ENCODE data around the gene SCUBE1.

SCUBE1 gene

GRCh38 chr22:43170131-43170480 lies 173.1 kb downstream of the SCUBE1 start:
- no peak for DNase-seq

DNA sequence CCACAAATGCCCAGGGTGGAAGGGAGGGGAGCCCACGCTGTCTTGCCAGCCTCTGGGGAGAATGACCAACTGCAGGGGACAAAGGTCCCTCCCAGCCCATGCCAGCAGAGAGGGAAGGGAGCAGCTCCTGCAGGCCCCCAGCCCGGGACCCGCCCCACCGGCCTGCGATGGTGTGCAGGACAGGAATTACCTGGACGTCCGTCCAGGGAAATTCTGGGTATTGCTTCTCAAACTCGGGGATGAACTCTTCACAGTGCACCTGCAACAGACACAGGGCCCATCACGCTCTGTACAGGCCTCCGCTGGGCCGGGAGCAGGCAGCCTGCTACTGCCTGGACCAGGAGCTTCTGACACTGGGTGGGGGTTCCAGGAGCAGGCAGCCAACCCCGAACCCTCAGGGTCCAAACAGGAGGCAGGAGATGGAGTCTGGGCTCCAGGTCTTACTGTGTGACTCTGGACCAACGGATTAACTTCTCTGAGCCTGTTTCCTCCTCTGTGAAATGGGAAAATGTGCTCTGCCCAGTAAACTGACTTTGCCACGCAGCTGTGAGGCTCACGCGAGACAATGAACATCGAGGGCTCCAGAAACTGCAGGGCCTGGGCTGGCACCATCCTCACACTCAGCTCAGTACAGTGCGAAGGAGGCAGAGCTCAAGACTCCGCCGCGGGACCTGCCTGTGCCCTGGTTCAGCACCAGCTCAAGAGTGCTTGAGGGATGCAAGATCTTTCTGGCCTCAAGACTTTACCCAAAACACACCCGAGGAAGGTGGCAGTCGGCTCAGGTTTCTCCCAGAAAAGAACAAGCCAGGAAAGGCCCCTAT lies 173.7 kb downstream of the SCUBE1 start:
- DNase-seq: no peak

- DNase-seq: no peak
Observed at GRCh38 chr22:43168471-43169309, 174.5 kb downstream of the SCUBE1 start.

- no peak for DNase-seq
Observed at GRCh38 chr22:43167001-43167589, 176.1 kb downstream of the SCUBE1 start.

- no peak for DNase-seq
Observed at GRCh38 chr22:43166132-43166930, 176.8 kb downstream of the SCUBE1 start.

DNA sequence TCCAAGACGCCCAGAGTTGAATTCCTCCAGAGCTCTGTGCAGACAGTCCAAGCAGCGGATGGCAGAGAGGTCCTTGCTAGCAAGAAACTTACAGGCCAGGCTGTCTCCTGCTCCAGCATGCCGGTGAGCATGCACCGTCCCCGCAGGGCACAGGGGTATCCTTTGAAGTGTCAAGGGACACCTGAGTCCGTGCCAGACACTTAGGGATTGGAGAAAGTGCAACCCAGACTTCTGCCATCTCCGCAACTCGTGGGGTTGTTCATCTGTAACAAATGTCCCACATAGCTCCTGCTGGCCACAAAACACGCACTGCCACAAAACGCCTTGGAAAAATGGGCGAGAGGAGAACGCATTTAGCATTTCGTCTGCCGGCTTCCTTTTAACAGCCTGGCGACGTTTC lies 178.5 kb downstream of the SCUBE1 start:
- no peak for DNase-seq

DNA sequence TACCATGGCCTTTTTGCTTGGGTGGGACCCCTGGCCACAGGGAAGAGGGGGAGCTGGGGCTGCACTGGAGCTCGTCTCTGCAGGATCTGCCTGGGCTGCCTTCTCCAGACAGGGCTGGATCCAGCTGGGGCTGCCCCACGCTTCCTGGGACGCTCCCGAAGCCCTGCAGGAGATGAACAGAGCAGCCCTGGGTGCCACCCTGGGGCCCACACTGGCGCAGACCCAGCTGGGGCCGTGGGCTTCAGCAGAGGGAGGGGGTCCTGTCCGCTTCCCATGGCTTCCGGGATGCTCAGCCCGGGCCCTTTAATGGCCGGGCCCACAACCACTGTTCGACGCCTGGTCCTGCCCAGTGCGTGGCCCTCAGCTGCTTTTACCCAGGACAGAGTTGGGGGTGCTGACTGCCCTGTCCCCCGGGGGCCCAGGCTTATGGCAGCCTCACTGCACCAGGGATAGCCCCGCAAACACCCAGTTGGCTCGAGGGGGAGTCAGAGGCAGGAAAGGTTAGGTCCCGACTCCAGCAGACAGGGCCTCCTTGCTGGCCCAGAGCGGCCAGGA lies 179.9 kb downstream of the SCUBE1 start:
- no peak for DNase-seq

- DNase-seq: no peak
Observed at GRCh38 chr22:43162412-43163150, 180.6 kb downstream of the SCUBE1 start.

GRCh38 chr22:43160497-43161126 lies 182.6 kb downstream of the SCUBE1 start:
- no peak for DNase-seq

GRCh38 chr22:43159484-43160178 lies 183.5 kb downstream of the SCUBE1 start:
- DNase-seq: no peak

DNA sequence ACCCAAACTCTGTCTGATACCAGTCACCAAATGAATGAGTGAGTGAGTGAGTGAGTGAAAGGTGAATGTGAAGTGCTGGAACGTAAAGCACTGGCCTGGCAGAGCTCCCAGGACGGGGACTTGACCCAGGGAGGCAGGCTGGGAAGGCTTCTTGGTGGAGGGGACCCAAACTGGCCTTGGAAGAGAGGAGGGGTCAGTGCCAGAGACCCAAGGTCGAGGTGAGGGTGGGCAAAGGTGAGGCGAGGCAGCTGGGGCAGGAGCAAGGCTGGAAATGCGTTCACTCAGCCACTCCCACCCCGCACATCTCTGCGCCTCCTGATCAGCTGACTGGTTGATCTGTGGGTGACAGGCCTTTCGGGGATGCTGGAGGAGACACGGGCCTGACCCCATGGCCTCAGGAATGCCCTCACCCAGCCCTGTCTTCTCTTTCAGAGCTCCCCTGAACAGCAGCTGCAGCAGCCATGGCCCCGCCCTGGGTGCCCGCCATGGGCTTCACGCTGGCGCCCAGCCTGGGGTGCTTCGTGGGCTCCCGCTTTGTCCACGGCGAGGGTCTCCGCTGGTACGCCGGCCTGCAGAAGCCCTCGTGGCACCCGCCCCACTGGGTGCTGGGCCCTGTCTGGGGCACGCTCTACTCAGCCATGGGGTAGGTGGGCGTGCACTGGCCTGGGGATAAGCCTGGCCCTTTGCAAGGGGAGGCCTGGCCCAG lies 184.2 kb downstream of the SCUBE1 start:
- no peak for DNase-seq

GRCh38 chr22:43157874-43158546 lies 185.2 kb downstream of the SCUBE1 start:
- DNase-seq: no peak

GRCh38 chr22:43156413-43156812 lies 186.8 kb downstream of the SCUBE1 start:
- no peak for DNase-seq

- DNase-seq: no peak
Observed at GRCh38 chr22:43155789-43156188, 187.4 kb downstream of the SCUBE1 start.

GRCh38 chr22:43154887-43155536 lies 188.2 kb downstream of the SCUBE1 start:
- no peak for DNase-seq

- no peak for DNase-seq
Observed at GRCh38 chr22:43153899-43154298, 189.3 kb downstream of the SCUBE1 start.

DNA sequence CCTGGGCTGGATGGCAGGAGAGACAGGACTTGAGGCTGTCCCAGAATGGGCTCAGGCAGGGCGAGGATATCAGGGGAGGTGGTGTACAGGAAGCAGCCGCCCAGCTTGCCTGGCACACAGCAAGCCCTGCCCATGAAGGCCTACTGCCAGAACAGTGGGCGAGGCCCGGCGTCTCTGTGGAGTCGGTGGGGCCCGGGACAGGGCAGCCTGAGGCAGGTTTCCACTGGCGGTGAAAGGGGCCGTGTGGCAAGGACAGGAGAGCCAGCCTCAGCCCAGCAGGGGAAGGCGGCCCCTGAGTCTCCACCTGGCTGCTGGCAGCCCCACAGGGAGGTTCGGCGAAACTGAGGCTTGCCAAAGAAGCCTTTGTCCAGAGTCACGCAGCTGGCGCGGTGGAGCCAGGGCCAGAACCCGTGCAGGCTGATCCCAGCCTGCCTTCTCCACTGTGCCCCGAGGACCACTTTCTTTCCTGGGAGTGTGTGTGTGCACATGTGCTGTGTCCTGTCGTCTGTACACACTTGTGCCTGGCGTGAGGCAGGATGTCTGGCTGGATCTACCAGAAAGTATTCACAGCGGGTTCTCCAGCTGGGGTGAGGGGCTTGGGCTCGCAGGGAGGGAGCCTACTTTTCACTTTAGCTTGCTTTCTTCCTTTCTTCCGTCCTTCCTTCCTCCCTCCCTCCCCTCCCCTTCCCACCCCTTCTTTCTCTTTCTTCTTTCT lies 190.7 kb downstream of the SCUBE1 start:
- peak; percentile 88 for DNase-seq

DNA sequence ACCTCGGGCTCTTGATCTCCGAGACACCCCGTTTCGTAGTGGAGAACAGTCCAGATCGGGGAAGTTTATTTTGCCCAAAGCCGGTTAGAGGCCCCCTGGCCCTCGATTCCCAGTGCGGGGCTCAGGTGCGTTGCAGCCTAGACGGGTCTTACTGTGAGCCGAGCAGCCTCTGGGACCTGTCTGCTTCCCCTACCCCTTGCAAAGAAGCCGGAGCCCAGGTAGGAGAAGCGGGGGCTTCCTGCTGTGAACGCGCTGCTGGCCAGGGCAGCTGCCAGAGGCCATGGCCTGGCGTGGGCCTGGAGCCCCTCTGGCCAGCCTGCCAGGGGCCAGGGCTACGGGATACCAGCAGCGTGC lies 191.2 kb downstream of the SCUBE1 start:
- DNase-seq: no peak
